ENCODE results near the gene EPPIN. TPM values are rescaled to one million over a fixed set of nuclear protein-coding genes. Genes with fewer than 3 reads are reported as not detected.

The EPPIN gene
- total and polyA plus RNA-seq, 2 of the 8 experiments (the other 6 are each of a cell fraction or from before 2014, with no cell fraction given), result 0.06 TPM; not detected in 1

GRCh38 chr20:45581702-45582101 lies 34.5 kb upstream of the EPPIN start:
- H2BK120ac ChIP-seq (replicated peaks; ENCODE audit: low read depth, low read length), result no peak overlapping the region
- H3K27me3 ChIP-seq (replicated peaks in 1 of 4; ENCODE audit: control insufficient read depth in 3 of 4, extremely low read depth in 1 of 4, insufficient read depth in 3 of 4, low read length in 3 of 4), result no peaks in the 10 kb centered on the region
- no peak overlapping the region for H2AK5ac ChIP-seq (ENCODE audit: low read depth, low read length)
- H4K20me1 ChIP-seq (replicated peaks in 1 of 2; ENCODE audit: control insufficient read depth in 1 of 2, insufficient read depth in 2 of 2, low read length in 2 of 2), result no peaks in the 10 kb centered on the region
- H3K79me2 ChIP-seq (ENCODE audit: control insufficient read depth in 1 of 2, insufficient read depth in 2 of 2, low read length in 2 of 2), result no peaks in the 10 kb centered on the region
- DNase-seq (ENCODE audit: low read depth in 1 of 2, low spot score in 2 of 2) (no peak), FAIRE-seq (no peak)
- H4K5ac ChIP-seq (ENCODE audit: insufficient read length, low read depth, low read length), result no peak overlapping the region
- no peak overlapping the region for H2BK5ac ChIP-seq (ENCODE audit: low read depth, low read length)
- no peak overlapping the region for H4K91ac ChIP-seq (replicated peaks; ENCODE audit: insufficient read length, low read length)
- no peak overlapping the region for H4K8ac ChIP-seq (ENCODE audit: extremely low read depth, insufficient read depth, low read length)
- TF ChIP-seq GTF2F1 (IDR thresholded peaks at IDR 0.05; ENCODE audit: borderline replicate concordance, low read depth, low read length) (no peak), SP1 (IDR thresholded peaks at IDR 0.05; ENCODE audit: low read depth, low read length) (no peak), HDAC6 (IDR thresholded peaks at IDR 0.05; ENCODE audit: low read depth, low read length) (no peak), BACH1 (IDR thresholded peaks at IDR 0.05; ENCODE audit: low read length) (no peak), SAP30 (IDR thresholded peaks at IDR 0.05; ENCODE audit: insufficient read depth, insufficient replicate concordance, low read length) (no peak), SIN3A (conservative IDR thresholded peaks at IDR 0.05 in 1 of 2, IDR thresholded peaks at IDR 0.05 in 1 of 2; ENCODE audit: low read depth in 1 of 2, low read length in 2 of 2) (no peak), RBBP5 (IDR thresholded peaks at IDR 0.05; ENCODE audit: borderline replicate concordance, low read depth, low read length) (no peak)
- TF ChIP-seq, protein P1, sequence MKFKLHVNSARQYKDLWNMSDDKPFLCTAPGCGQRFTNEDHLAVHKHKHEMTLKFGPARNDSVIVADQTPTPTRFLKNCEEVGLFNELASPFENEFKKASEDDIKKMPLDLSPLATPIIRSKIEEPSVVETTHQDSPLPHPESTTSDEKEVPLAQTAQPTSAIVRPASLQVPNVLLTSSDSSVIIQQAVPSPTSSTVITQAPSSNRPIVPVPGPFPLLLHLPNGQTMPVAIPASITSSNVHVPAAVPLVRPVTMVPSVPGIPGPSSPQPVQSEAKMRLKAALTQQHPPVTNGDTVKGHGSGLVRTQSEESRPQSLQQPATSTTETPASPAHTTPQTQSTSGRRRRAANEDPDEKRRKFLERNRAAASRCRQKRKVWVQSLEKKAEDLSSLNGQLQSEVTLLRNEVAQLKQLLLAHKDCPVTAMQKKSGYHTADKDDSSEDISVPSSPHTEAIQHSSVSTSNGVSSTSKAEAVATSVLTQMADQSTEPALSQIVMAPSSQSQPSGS (IDR thresholded peaks at IDR 0.05; ENCODE audit: low read length), result no peak
- no peaks in the 10 kb centered on the region for H3K36me3 ChIP-seq (ENCODE audit: control insufficient read depth in 2 of 4, insufficient read depth in 4 of 4, low read length in 3 of 4)
- no peak overlapping the region for H3K14ac ChIP-seq (ENCODE audit: insufficient read length)
- no peaks in the 10 kb centered on the region for H3K9me3 ChIP-seq (ENCODE audit: insufficient read depth in 2 of 2, low read depth in 1 of 2, low read length in 1 of 2)
- no peak overlapping the region for H3K4me2 ChIP-seq (ENCODE audit: insufficient read depth in 1 of 2, low read depth in 2 of 2, low read length in 2 of 2)
- H2BK15ac ChIP-seq (ENCODE audit: low read length), result no peak overlapping the region
- no peak overlapping the region for H3K27ac ChIP-seq (ENCODE audit: low read depth, low read length)
- no peak overlapping the region for H3K23ac ChIP-seq (ENCODE audit: insufficient read length)
- no peak overlapping the region for H2BK20ac ChIP-seq (ENCODE audit: low read length)
- no peak overlapping the region for H3K4me3 ChIP-seq (ENCODE audit: extremely low read depth in 1 of 4, insufficient read depth in 2 of 4, low read depth in 3 of 4, low read length in 4 of 4)
- no peaks in the 10 kb centered on the region for H3K23me2 ChIP-seq (ENCODE audit: low read depth, low read length)
- ChIA-PET CTCF (ENCODE audit: partially characterized antibody) (interaction anchor here (0.6 to 5.2 kb wide), 2 partner anchors 124 to 189 kb away, joined by 3 to 30 read pairs; no protein-coding TSS in a partner anchor), POLR2A (ENCODE audit: partially characterized antibody) (no interaction called here)
- no peak overlapping the region for H3K18ac ChIP-seq (ENCODE audit: extremely low read depth, low read length)
- no peaks in the 10 kb centered on the region for H3K79me1 ChIP-seq (ENCODE audit: low read depth, low read length)
- peaks cover 3 to 8% (median 6%) of the 10 kb centered on the region in 4 experiments; a peak in 5 of 7 replicates for H3K4me1 ChIP-seq (replicated peaks in 1 of 4; ENCODE audit: control insufficient read depth in 3 of 4, insufficient read depth in 4 of 4, low read length in 3 of 4)
- no peak overlapping the region for H3K56ac ChIP-seq (replicated peaks; ENCODE audit: insufficient read length, low read depth, low read length)
- no peak overlapping the region for H3K4ac ChIP-seq (replicated peaks; ENCODE audit: insufficient read length, low read depth, low read length)
- H3K9ac ChIP-seq (replicated peaks in 1 of 4; ENCODE audit: extremely low read depth in 1 of 4, low read depth in 3 of 4, low read length in 3 of 4), result no peak overlapping the region
- H2BK12ac ChIP-seq (ENCODE audit: low read depth, low read length), result 0 out of 2 replicates have a peak overlapping the region, but pooled peaks have one; percentile 78
- H2AFZ ChIP-seq (ENCODE audit: low read length), result 0 out of 2 replicates have a peak overlapping the region, but pooled peaks have one; percentile 79
